GM19351 (cell line): ENCODE data around the gene RTL10.

Source experiments
- ATAC-seq: cut with Tn5 transposase; IDR thresholded peaks from one replicate; pipeline ENCODE4 v1.9.1; 2021; ENCODE audit warnings: mild to moderate bottlenecking, moderate library complexity; ENCODE audit not compliant: unreplicated experiment

RTL10 gene

DNA sequence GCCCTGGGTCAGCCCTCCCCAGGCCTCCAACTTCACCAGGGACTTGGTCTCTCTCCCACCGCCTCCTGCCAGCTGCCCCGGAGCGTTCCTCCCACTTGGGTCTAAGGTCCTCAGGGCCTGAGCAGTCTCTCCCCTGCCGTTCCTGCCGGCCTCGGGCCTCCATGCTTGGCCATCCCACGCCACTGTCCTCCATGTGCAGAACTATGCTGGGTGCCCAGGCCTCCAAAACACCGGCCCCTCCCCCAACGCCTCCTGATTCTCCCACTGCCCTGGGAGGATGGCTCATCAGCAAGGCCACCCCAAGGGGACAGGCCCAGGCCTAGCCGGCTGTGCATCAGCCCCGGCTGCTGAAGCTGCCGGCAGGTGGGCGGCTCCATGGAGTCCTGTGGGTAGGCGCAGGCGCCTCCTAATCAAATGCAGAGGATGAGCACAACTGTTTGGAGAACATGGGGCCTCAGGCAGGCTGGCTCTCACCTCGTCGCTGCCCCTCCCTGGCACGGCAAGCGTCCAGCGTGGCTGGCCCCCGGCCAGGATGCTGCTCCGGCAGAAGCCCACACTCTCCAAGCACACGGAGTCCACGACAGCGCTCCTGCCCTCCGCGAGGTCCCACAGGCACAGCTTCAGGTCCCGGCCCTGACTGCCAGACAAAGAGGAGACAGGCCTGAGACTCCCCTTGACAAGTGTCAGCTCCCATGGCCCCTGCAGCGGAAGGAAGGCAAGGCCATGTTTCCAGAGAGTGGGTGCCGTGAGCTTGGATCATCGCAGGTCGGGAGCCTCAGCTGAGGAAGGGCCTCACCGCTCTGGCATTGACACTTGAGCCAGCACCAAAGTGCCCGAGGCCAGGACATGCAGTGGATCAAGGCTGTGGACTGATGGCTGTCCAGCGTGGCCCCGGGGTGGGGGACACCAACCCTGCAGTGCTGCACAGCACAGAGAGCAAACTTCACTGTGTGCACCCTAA lies 42.6 kb downstream of the RTL10 start:
- no peak for ATAC-seq

DNA sequence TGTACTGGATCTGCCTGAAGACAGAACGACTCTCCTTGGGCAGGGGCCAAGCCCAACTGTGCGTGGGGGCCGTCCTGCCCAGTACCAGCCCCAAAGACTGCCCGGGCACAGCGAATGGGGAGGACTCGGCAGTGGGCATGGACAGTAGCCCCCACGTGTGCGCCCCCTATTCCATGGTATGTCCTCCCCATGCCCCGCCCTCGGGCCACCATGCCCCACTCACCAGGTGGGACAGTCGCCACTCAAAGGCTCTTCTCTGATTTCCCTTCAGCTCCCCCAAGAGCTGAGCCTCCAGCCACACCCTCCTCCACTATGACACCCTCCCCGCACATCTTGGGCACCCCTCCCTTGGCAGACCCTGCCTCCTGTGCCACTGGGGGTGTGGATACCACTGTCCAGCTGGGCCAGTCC lies 43.5 kb downstream of the RTL10 start:
- ATAC-seq, result no peak

DNA sequence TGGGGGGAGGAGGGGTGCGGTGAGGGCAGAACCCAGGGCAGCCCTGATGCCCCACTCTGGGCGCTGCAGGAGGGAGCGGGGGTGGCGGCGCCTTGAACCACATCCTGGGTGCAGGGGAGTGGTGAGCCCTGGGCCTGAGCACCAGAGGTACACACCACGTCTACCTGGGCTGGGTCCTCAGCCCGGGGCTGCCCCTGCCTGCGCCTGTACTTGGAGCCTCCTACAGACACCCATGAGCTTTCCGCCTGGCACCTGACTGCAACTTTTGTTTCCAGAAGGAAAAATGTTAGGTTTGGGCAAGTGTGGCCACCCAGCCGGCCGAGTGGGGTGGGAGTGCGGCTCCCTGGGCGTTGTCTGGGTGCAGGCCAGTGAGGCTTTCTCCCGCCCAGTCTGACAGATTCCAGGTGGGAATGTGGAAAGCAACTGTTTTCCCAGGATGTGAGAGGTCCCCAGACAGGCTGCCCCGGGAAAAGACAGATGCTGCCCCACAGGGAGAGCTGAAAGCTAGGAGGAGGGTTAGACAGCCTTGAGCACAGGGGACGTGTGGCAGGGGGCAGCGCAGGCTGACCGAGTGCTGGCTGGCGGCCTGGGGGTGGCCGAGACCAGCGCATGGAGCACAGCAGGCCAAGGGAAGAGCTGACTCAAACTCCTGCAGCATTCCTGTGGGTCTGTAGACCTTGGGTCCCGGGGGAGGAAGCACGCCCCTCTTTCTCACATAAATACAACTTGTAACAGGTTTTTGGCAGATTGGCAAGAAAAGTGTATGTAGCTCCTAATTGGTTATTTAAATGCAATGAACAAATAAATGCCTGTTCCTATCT lies 44.1 kb downstream of the RTL10 start:
- ATAC-seq, result no peak

DNA sequence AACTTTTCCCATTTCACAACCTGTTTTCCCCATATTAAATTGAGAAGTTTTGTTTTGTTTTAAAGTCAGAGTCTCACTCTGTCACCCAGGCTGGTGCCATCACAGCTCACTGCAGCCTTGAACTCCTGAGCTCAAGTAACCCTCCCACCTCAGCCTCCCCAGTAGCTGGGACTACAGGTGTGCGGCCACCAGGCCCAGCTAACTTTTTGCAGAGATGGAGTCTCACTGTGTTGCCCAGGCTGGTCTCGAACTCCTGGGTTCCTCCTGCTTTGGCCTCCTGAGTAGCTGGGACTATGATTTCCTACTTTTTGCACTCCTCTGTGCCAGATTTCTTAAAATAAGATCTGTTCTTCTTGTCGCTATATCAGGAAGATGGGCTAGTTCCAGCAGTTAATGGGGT lies 44.9 kb downstream of the RTL10 start:
- ATAC-seq, result no peak

DNA sequence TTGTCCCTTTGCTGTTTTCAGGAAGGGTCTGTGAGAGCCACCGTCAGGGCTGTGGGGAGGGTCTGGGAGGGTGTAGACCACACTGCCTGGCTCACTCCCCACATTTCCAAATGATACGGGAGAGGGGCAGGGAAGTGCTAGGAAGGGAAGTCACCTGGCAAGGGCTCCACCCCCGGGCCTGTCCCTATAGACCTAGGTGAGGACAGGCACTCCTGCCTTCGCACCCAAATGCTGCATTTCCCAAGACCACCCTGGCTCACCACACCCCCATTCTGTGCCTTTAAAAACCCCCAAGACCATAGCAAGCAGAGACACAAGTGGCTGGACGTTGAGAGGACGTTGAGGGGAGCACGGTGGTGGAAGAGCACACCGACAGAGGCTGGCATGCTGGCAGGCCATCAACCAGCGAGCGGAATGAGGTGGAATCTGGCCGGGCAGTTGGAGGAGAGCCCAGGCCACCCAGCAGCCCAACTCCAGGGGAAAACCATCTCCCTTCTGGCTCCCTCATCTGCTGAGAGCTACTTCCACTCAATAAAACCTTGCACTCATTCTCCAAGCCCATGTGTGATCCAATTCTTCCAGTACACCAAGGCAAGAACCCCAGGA lies 45.7 kb downstream of the RTL10 start:
- no peak for ATAC-seq

DNA sequence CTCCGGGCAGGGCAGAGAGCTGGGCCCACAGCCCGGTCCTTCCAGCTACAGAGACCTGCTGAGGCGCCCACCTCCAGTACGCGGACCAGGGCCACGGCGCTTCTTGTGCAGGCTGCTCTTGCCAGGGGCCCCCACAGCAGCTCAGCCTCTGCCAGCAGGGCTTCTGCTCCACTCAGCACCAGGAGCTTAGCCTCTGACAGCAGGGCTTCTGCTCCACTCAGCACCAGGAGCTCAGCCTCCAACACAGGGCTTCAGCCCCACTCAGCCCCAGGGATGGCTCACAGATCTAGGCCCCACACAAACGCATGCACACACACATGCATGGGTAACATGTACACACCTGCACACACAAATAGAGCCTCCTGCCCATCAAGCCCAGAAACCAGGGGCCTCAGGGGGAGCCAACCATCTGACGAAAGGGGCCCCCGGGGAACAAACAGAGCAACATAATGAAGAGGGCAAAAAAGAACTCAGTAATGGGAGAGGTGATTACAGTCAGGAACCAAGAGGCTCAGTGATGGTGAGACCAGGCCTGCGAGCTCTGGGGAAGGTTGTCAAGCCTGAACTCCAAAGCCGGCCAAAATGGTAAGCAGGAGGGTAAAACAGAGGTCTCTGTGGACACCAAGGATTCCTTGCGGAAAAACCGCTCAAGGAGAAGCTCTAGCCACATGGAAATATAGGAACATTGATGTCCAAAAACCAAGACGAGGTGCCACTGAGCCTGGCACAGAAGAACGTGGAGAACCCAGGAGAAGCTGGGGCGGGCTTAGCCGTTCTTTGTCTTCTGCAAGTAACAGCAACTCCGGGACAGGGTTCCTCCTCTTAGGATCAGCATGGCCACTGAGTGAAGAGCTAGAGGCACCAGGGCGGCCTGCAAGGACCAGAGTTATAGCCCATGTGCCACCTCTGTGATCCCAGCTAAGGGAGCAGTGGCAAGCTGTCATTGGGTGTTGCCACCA lies 46.5 kb downstream of the RTL10 start:
- no peak for ATAC-seq

DNA sequence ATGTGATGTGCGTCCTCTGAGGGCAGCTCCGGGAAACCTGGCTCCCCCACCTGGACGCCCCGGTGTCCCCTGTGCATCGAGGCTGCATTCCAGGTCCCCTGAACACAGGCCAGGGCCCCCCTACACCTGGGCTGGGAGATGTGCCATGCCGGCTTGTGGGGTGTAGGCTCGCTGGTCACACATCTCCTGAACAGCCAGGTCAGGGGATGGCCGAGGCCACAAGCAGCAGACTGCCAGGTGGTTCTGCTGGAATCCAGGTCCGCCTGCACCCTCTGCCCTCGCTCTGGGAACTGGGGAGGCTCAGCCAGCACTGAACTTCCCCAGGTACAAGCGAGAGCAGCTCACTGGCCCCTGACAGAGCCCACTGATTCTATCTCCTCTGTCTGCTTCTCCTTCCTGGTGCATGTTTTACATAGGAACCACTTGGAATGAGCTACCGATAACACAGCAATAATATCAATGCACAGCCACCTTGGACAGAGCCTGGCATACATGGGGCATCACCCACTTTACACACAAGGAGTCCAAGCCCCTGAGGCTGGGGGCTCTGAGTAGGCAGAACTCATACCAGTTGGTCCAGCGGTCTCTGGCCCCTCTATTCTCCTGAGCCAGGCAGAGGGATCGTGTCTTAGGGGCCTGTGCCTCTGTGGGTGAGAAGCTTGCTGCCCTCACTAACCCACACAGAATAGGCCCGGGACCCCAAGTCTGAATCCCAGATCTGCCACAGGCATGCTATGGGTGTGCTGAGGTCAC lies 47.3 kb downstream of the RTL10 start:
- ATAC-seq, result no peak

DNA sequence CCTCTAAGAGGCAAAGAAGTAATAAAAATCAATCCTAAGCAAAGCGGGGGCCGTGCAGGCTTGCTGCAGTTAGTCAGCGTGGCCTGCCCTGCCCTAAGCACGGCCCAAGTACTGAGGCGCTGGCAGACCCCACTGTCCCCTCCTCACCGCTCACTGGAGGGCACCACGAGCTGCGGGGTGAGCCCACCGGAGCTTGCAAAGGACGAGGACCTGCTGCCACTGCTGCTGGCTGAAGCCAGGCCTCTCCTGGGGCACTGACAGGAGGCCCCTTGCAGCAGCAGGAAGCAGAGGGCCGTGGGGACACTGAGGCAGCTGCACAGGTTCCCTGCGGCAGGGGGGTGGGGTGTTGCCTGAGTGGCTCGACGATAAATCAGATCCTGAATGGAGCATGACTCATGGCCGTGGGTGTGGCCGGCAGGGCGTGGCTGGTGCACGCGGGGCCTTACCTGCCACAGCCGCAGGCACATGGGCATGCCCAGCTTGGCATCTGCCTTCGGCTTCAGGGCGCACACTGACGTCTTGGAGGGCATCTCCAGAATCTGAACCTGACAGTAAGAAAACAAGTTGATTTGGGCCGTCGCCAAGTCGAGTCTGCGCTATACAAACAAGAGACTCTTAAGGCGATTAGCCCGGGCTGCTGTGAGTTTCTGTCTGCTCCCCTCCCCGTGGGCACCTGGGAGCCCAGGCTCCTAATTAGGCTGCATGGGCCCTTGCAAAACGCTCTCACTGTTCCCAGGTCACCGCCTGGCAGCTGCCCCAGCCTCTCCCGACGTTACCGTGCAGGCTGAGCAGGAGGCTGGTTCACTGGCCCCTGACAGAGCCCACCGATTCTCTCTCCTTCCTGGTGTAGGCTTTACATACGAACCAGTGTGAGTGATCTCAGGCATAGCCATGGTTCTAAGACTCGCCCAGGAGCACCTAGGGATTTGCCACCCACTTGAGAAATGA lies 48.2 kb downstream of the RTL10 start:
- no peak for ATAC-seq

DNA sequence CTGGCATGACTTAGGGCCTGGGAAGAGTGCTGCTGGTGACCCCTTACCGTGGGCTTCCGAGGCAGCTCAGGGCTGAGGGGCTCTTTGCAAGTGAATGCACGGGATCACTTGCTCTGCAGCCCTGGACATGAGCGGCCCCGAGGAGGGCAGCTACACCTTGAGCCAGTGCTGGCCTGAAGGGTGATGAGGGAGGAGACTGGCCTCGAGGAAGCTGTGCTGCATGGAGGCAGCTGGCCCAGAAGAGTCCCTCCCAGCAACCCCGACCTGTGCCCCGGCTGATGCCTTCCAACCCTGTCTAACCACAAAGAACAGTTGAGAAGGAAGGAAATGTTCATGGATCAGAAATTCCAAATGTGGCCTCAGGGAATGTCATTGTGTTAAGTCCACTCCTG lies 48.9 kb downstream of the RTL10 start:
- no peak for ATAC-seq
